Endothelial cell of umbilical vein (primary cell): ENCODE data around the gene EGR1.

Experiments
- CTCF ChIP-seq, 2 donors: IDR thresholded peaks; 1 replicate in 1 of 2; 2 replicates in 1 of 2; pipeline ENCODE4 v1.5.1; 2011; ENCODE audit warnings: low read length in 2 of 2, mild to moderate bottlenecking in 2 of 2, moderate library complexity in 2 of 2, control low read depth in 1 of 2, inconsistent platforms in 1 of 2, low read depth in 1 of 2; ENCODE audit not compliant: insufficient read depth in 1 of 2; ENCODE audit errors: extremely low read depth in 1 of 2
- EZH2 ChIP-seq: IDR thresholded peaks from 2 replicates; pipeline ENCODE4 v1.6.1; 2012; ENCODE audit warnings: borderline replicate concordance, low read depth, mild to moderate bottlenecking, moderate library complexity, low read length, inconsistent platforms; ENCODE audit not compliant: severe bottlenecking
- MAX ChIP-seq: IDR thresholded peaks from 2 replicates; pipeline ENCODE4 v1.6.1; 2011; ENCODE audit not compliant: insufficient read depth, insufficient read length
- MYC ChIP-seq: IDR thresholded peaks from one replicate; pipeline ENCODE4 v1.6.1; 2011; ENCODE audit warnings: mild to moderate bottlenecking, low read depth, low read length
- POLR2A ChIP-seq: IDR thresholded peaks from 2 replicates; pipeline ENCODE4 v1.6.1; 2012; ENCODE audit warnings: low read depth, mild to moderate bottlenecking, control low read depth, low read length
- POLR2AphosphoS5 ChIP-seq: IDR thresholded peaks from 2 replicates; pipeline ENCODE4 v1.6.1; 2012; ENCODE audit warnings: low read depth, mild to moderate bottlenecking, control low read depth, low read length, moderate library complexity; ENCODE audit not compliant: insufficient read depth

- no peak for TF ChIP-seq MAX
- no peak for TF ChIP-seq POLR2AphosphoS5
- TF ChIP-seq CTCF (IDR thresholded peaks at IDR 0.05; ENCODE audit: extremely low read depth in 1 of 2, insufficient read depth in 1 of 2, low read depth in 1 of 2, low read length in 2 of 2), result no peak
- no peak for TF ChIP-seq POLR2A
- TF ChIP-seq MYC, result no peak
- TF ChIP-seq EZH2, result no peak
Observed at GRCh38 chr5:138517437-138517836, 52.2 kb downstream of the EGR1 start.
